ENCODE measurements around the gene GRP. TPM values are rescaled to one million over a fixed set of nuclear protein-coding genes. Genes with fewer than 3 reads are reported as not detected.
A peak's percentile ranks its signal among the peaks of the same experiment; 100 is the strongest.
"Not testable (repeated sequence)": the region's sequence is repeated elsewhere in the genome, so short reads cannot be mapped to it uniquely, and the experiment has no call there.

The GRP gene
- total RNA-seq, 1 experiment from 2014 or later = not detected

DNA sequence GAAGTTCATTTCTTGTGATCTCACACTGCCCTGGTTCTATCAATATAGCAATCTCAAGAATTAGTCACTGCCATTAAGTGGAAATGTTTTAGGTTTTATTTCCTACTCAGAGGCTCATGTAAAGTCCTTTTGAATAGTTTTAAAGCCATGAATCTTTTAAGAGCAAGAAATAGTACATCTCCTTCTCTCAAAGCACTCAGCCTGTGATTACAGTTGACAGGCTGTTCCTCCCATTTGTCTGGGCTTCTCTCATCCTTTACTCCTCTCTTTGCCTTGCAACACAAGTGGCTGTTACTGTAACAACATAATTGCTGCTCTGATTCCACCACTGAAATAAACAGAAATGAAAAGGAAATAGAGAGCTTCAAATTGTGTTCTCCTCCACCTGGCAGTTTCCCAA lies 18.4 kb downstream of the GRP start:
- H3K4me1 ChIP-seq (replicated peaks) = no peaks in the 10 kb centered on the region
- no peak overlapping the region for H3K4me3 ChIP-seq
- H3K27ac ChIP-seq = no peak overlapping the region
- H3K9me3 ChIP-seq (replicated peaks) = no peaks in the 10 kb centered on the region
- no peak for DNase-seq (ENCODE audit: low read depth in 1 of 2, low spot score in 2 of 2)
- H3K36me3 ChIP-seq = no peaks in the 10 kb centered on the region
- H3K27me3 ChIP-seq (replicated peaks) = 0 out of 2 replicates have a peak, but pooled peaks cover 5% of the 10 kb centered on the region

DNA sequence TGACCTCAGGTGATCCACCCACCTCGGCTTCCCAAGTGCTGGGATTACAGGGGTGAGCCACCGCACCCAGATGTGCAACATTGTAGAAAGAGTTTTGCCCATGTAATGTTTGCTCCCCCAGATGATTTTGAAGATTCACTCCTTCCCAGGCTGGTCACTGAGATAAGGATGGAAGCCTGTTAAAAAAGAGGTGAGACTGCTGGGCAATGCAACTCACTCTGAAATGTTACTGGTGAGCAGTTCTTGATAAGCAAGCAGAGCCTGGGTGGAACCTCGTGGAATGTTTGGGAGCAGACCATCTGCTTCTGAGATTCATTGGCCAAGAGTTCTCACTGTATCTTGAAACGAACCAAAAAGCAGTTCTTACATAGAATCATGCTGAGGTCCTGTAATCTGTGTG lies 19.7 kb downstream of the GRP start:
- H3K9me3 ChIP-seq (replicated peaks) = no peaks in the 10 kb centered on the region
- no peak for DNase-seq (ENCODE audit: low read depth in 1 of 2, low spot score in 2 of 2)
- peaks cover 5% of the 10 kb centered on the region; the same call in 1 of the 2 replicates for H3K27me3 ChIP-seq (replicated peaks)
- no peak overlapping the region for H3K27ac ChIP-seq
- H3K4me3 ChIP-seq = no peak overlapping the region
- H3K4me1 ChIP-seq (replicated peaks) = no peaks in the 10 kb centered on the region
- H3K36me3 ChIP-seq = no peaks in the 10 kb centered on the region

DNA sequence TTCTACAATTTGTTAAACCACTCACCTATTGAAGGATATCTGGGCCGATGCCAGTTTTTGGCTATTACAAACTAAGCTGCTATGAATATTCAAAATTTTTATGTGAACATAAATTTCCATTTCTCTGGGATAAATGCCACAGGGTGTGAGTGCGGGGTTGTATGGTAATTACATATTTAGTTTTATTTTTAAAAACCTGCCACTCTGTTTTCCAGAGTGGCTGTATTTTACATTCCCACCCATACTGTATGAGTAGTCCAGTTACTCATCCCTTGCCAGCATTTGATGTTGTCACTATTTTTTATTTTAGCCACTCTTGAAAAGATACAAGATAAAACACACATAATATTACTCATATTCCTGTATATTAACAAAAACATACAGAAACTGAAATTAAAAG lies 22.9 kb downstream of the GRP start:
- H3K4me3 ChIP-seq = no peak overlapping the region
- H3K27ac ChIP-seq = no peak overlapping the region
- no peaks in the 10 kb centered on the region for H3K4me1 ChIP-seq (replicated peaks)
- H3K27me3 ChIP-seq (replicated peaks) = peaks cover 24% of the 10 kb centered on the region
- no peaks in the 10 kb centered on the region for H3K9me3 ChIP-seq (replicated peaks)
- H3K36me3 ChIP-seq = no peaks in the 10 kb centered on the region
- no peak for DNase-seq (ENCODE audit: low read depth in 1 of 2, low spot score in 2 of 2)

DNA sequence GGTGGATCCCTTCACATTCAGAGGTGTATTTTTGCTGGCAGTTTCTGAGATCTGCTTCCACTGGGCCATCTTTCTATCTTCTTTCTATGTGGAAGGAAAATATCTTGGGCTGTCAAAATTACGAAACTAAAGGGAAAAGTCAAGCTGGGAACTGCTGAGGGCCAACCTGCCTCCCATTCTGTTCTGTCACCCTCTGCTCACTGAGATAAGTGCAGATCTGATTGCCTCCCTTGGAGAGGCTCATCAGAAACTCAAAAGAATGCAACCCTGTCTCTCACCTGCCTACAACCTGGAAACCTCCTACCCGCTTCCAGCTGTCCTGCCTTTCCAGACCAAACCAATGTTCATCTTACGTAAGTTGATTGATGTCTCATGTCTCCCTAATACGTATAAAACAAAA lies 26.8 kb downstream of the GRP start:
- no peak for DNase-seq (ENCODE audit: low read depth in 1 of 2, low spot score in 2 of 2)
- H3K4me3 ChIP-seq = no peak overlapping the region
- H3K9me3 ChIP-seq (replicated peaks) = no peaks in the 10 kb centered on the region
- H3K36me3 ChIP-seq = no peaks in the 10 kb centered on the region
- no peaks in the 10 kb centered on the region for H3K4me1 ChIP-seq (replicated peaks)
- H3K27ac ChIP-seq = no peak overlapping the region
- H3K27me3 ChIP-seq (replicated peaks) = peaks cover 36% of the 10 kb centered on the region

DNA sequence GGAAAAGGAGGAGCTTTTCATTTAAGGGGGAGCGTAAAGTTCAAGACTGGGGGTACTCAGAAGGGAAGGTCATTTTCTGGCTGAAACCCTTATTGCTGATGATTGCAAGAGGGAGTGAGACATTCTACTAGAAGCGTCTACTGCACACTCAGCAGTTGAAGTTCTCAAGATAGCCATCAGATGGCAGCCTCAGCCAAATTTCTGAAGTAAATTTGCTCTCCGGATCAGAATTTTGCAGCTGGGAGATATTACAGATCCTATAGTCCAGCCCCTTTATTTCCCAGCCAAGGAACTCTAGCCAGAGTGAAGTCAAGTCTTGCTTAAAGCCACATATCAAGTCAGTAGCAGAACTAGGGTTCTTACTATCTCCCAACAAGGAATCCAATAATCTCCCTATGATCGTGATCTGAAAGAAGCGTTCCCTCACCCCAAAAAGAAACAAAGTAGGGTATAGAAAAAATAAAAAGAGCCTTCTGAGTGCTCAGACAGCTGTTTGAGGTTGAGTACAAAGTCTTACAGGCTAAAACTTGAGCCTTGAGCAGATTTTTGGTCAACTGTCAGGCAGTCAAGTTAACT lies 29.3 kb downstream of the GRP start:
- Histone ChIP-seq H3K27ac (no peak overlapping the region), H3K4me3 (no peak overlapping the region), H3K36me3 (no peaks in the 10 kb centered on the region), H3K27me3 (replicated peaks) (peaks cover 32% of the 10 kb centered on the region), H3K4me1 (replicated peaks) (no peaks in the 10 kb centered on the region), H3K9me3 (replicated peaks) (no peaks in the 10 kb centered on the region)
- DNase-seq (ENCODE audit: low read depth in 1 of 2, low spot score in 2 of 2) = peak in 1 of 2 experiments; percentile 29

DNA sequence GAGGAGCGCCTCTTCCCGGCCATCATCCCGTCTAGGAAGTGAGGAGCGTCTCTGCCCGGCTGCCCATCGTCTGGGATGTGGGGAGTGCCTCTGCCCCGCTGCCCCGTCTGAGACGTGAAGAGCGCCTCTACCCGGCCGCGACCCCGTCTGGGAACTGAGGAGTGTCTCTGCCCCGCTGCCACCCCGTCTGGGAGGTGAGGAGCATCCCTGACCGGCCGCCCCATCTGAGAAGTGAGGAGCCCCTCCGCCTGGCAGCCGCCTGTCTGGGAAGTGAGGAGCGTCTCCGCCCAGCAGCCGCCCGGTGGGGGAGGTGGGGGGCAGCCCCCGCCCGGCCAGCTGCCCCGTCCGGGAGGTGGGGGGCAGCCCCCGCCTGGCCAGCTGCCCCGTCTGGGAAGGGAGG lies 35.5 kb downstream of the GRP start:
- H3K9me3 ChIP-seq (replicated peaks); H3K4me3 ChIP-seq; H3K36me3 ChIP-seq; DNase-seq (ENCODE audit: low read depth in 1 of 2, low spot score in 2 of 2); H3K27me3 ChIP-seq (replicated peaks); H3K4me1 ChIP-seq (replicated peaks); H3K27ac ChIP-seq: not testable (repeated sequence)

DNA sequence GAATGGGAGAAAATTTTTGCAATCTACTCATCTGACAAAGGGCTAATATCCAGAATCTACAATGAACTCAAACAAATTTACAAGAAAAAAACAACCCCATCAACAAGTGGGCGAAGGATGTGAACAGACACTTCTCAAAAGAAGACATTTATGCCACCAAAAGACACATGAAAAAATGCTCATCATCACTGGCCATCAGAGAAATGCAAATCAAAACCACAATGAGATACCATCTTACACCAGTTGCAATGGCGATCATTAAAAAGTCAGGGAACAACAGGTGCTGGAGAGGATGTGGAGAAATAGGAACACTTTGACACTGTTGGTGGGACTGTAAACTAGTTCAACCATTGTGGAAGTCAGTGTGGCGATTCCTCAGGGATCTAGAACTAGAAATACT lies 41.9 kb downstream of the GRP start:
- not testable (repeated sequence) for DNase-seq (ENCODE audit: low read depth in 1 of 2, low spot score in 2 of 2); H3K9me3 ChIP-seq (replicated peaks); H3K4me3 ChIP-seq; H3K36me3 ChIP-seq; H3K4me1 ChIP-seq (replicated peaks); H3K27ac ChIP-seq
- peaks cover 43% of the 10 kb centered on the region for H3K27me3 ChIP-seq (replicated peaks)

DNA sequence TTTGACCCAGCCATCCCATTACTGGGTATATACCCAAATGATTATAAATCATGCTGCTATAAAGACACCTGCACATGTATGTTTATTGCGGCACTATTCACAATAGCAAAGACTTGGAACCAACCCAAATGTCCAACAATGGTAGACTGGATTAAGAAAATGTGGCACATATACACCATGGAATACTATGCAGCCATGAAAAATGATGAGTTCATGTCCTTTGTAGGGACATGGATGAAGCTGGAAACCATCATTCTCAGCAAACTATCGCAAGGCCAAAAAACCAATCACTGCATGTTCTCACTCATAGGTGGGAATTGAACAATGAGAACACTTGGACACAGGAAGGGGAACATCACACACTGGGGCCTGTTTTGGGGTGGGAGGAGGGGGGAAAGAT lies 42.3 kb downstream of the GRP start:
- H3K36me3 ChIP-seq; H3K27ac ChIP-seq; DNase-seq (ENCODE audit: low read depth in 1 of 2, low spot score in 2 of 2); H3K4me3 ChIP-seq; H3K9me3 ChIP-seq (replicated peaks); H3K4me1 ChIP-seq (replicated peaks): not testable (repeated sequence)
- peaks cover 47% of the 10 kb centered on the region for H3K27me3 ChIP-seq (replicated peaks)

DNA sequence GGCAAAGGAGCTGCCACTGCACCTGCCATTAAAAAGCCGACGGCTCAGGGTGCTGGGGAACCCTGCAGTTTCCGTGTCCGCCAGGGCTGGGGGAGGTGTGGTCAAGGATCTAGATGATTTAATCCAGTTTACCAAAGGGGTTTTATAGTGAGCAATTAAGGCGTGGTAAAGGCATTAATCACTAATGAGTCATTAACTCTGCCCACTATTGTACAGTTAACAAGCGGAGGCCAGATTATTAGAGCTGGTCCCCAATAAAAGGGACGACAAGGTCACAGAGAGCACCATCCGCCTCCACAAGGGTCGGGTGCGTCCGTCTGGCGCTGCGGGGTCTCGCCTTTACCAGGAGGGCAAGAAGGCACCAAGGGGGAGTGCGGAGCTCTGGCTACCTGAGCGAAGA lies 43.7 kb downstream of the GRP start:
- Histone ChIP-seq H3K9me3 (replicated peaks) (no peaks in the 10 kb centered on the region; the same call in 1 of the 2 replicates), H3K27me3 (replicated peaks) (peaks cover 61% of the 10 kb centered on the region), H3K4me3 (no peak overlapping the region), H3K36me3 (no peaks in the 10 kb centered on the region), H3K27ac (no peak overlapping the region), H3K4me1 (replicated peaks) (peaks cover 5% of the 10 kb centered on the region; the same call in 1 of the 2 replicates)
- DNase-seq (ENCODE audit: low read depth in 1 of 2, low spot score in 2 of 2) = no peak

DNA sequence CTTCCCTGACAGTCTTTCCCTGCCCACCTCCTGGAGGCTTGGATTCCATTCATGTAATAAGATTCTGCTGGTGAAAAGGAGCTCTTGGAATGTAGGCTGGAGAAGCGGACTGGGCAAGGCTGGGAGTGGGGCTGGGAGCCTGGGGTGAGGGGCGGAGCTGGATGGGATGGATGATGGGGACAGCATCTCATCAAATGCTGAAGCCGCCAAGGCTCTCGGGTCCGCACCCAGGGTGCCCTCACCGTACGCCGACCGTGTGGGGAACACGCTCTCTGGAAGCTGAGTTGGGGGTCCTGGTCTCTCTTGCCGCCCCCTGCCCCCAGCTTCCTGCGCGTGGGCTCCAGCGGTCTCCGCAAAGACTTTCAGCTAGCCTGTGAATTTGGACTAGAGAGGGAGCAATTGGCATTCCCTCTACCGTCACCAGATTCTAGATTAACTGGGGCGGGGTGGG lies 44.2 kb downstream of the GRP start:
- no peak for DNase-seq (ENCODE audit: low read depth in 1 of 2, low spot score in 2 of 2)
- Histone ChIP-seq H3K9me3 (replicated peaks) (peaks cover 3% of the 10 kb centered on the region), H3K27me3 (replicated peaks) (peaks cover 66% of the 10 kb centered on the region), H3K4me1 (replicated peaks) (peaks cover 9% of the 10 kb centered on the region), H3K27ac (no peak overlapping the region), H3K36me3 (no peaks in the 10 kb centered on the region), H3K4me3 (no peak overlapping the region)

DNA sequence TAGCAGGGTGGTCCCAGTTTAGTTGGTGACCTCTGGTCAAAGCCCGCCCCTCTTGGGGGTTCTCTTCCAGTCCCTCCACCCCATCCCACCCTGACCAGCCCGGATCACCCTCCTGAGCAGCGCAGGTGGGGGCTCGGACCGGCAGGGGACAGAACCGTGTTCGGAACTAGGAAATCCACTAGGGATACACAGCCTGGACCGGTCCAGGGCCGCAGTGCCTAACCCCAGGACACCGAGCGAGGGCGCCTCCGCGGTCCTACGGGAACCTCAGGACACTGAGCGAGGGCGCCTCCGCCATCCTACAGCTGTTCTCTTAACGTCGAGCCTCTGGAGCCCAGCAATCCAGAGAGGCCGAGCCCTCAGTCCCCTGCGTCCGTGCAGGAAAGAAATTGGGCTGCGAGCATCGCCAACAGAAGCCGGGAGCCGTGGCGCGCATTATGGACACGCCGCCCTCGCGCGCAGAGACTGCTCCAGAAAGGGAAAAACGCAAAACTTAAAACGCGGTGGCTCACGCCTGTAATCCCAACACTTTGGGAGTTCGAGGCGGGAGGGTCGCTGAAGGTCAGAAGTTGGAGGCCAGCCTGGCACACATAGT lies 44.8 kb downstream of the GRP start:
- Histone ChIP-seq H3K9me3 (replicated peaks) (peaks cover 3% of the 10 kb centered on the region), H3K4me3 (no peak overlapping the region), H3K27ac (no peak overlapping the region), H3K36me3 (no peaks in the 10 kb centered on the region), H3K4me1 (replicated peaks) (peaks cover 12% of the 10 kb centered on the region), H3K27me3 (replicated peaks) (peaks cover 72% of the 10 kb centered on the region)
- DNase-seq (ENCODE audit: low read depth in 1 of 2, low spot score in 2 of 2) = no peak

DNA sequence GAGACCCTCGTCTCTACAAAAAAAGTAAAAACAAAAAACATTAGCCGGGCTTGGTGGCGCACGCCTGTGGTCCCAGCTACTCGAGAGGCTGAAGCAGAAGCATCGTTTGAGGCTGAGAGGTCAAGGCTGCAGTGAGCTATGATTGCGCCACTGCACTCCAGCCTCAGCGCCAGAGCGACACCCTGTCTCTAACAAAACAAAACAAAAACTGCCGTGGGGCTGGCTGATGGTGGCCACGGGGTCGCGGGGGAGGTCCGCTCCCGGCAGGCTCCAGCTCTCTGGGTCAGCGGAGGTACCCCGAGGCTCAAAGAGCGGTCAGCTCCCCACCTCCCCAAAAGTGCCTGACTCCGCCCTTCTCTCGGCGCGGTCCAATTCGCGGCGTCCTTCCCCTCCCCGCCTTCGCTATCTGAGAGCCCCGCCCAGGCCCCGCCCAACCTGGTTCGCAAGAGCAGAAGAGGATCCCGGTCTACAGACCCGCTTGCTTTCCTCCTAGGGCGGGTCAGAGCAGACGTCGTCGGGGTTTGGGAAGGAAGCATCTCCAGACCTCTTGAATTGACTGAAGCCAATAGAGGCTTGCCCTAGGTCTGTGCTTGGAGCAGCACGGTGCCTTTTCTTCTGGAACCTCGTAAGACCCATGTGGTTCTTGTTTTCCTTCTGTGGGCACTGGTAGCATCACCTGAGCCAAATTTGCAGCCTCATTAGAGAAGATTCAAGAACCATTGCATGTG lies 45.5 kb downstream of the GRP start:
- Histone ChIP-seq H3K9me3 (replicated peaks) (peaks cover 3% of the 10 kb centered on the region), H3K4me1 (replicated peaks) (peaks cover 12% of the 10 kb centered on the region), H3K4me3 (peak overlapping the region; percentile 25), H3K27me3 (replicated peaks) (peaks cover 79% of the 10 kb centered on the region), H3K36me3 (no peaks in the 10 kb centered on the region), H3K27ac (no peak overlapping the region)
- DNase-seq (ENCODE audit: low read depth in 1 of 2, low spot score in 2 of 2) = no peak

DNA sequence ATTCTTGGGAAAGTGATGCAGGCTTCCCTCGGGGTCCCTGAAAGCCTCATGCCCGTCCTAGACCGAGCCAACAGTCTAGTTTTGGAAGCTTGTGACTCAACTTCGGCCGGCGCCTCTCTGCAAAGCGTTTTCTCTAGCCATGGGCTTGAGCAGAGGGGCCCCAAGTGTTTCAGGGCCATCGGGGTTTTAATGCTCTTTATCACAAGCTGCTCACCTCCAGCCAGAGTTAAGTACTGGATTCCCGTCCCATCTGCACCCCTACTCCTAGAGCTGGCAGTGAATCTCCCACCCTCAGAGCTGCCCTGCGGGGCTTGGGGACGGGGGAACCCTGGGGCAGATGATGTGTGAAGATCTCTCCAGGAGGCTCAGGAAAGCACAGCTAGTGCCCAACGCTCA lies 46.0 kb downstream of the GRP start:
- Histone ChIP-seq H3K4me3 (no peak overlapping the region), H3K27me3 (replicated peaks) (peaks cover 84% of the 10 kb centered on the region), H3K9me3 (replicated peaks) (peaks cover 3% of the 10 kb centered on the region), H3K4me1 (replicated peaks) (peaks cover 12% of the 10 kb centered on the region), H3K36me3 (no peaks in the 10 kb centered on the region), H3K27ac (no peak overlapping the region)
- DNase-seq (ENCODE audit: low read depth in 1 of 2, low spot score in 2 of 2) = no peak

DNA sequence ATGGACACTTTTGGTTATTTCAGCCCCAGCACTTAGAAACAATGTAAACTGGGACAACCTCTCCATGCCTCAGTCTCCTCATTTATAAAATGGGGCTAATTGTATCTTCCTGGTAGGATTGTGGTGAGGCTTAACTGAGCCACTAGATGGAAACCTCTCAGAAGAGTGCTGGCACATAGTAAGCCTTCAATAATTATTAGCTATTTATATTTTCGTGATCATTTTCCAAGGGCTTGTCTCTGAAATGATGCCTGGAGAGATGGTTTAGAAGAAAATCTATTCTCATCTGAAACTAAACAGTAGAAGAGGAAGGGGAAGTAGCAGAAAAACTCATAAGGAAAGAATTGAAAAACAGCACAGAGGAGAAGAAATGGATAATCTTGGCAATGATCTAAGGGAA lies 46.5 kb downstream of the GRP start:
- H3K27ac ChIP-seq = no peak overlapping the region
- H3K4me1 ChIP-seq (replicated peaks) = peaks cover 12% of the 10 kb centered on the region
- H3K27me3 ChIP-seq (replicated peaks) = peaks cover 89% of the 10 kb centered on the region
- H3K9me3 ChIP-seq (replicated peaks) = peaks cover 3% of the 10 kb centered on the region
- no peak overlapping the region for H3K4me3 ChIP-seq
- DNase-seq (ENCODE audit: low read depth in 1 of 2, low spot score in 2 of 2) = no peak
- H3K36me3 ChIP-seq = no peaks in the 10 kb centered on the region

Data from SJSA1 (cell line).